ENCODE data around the gene WASF3. TPM values are rescaled to one million over a fixed set of nuclear protein-coding genes. Genes with fewer than 3 reads are reported as not detected.
A peak's percentile ranks its signal among the peaks of the same experiment; 100 is the strongest.

WASF3 gene
- total RNA-seq, 2 experiments from 2014 or later: 0.37 to 0.44 TPM

DNA sequence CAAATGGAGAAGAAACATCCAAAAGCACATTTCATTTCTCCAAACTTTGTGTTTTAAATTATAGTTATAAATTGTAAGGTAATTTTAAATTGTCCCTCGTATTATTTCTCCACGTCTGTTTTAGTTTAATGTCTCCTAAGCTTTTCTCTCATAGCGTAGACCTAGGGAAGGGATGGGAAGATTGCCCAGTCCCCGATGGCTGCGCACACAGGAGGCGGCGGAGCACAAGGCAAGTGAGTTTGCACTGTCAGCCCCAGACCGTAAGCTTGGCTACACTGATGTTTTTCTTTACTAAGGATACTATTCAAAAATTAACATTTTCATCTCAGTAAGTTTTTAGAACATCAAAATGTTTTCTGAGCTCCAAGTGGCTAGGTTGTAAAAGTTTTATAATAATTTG lies 130.8 kb downstream of the WASF3 start:
- ChIA-PET POLR2A (no interaction called here), CTCF (interaction anchor here (1.2 to 2.6 kb wide), 2 partner anchors 10 to 30 kb away, joined by 3 to 10 read pairs; no protein-coding TSS in a partner anchor)
- Mint-ChIP-seq H3K9me3 (ENCODE audit: low read depth) (peaks cover 18% of the 10 kb centered on the region), H3K4me3 (no peak overlapping the region), H3K27me3 (peaks cover 5% of the 10 kb centered on the region), H3K27ac (no peak overlapping the region), H3K4me1 (no peaks in the 10 kb centered on the region), H3K36me3 (ENCODE audit: low read depth) (no peaks in the 10 kb centered on the region)
- ATAC-seq: no peak
- no peak for DNase-seq
- intact Hi-C loops (cut with DNase I, micrococcal nuclease): no loop called here

- CTCF ChIA-PET: interaction anchor here (1.2 to 2.6 kb wide), 2 partner anchors 9 to 31 kb away, joined by 3 to 10 read pairs; no protein-coding TSS in a partner anchor
These were observed 131.5 kb downstream of the WASF3 start for GRCh38 chr13:26688980-26689379.

GRCh38 chr13:26693749-26694463 lies 136.4 kb downstream of the WASF3 start:
- CTCF ChIA-PET: interaction anchor here (1.2 to 3.8 kb wide), 2 partner anchors 509 kb away, joined by 5 to 18 read pairs; no protein-coding TSS in a partner anchor
- H3K27me3 Mint-ChIP-seq: peaks cover 2% of the 10 kb centered on the region
- no peak overlapping the region for H3K27ac Mint-ChIP-seq
- H3K9me3 Mint-ChIP-seq (ENCODE audit: low read depth): peaks cover 18% of the 10 kb centered on the region
- intact Hi-C loops (cut with DNase I, micrococcal nuclease): no loop called here
- POLR2A ChIA-PET: no interaction called here
- H3K36me3 Mint-ChIP-seq (ENCODE audit: low read depth): no peaks in the 10 kb centered on the region
- H3K4me3 Mint-ChIP-seq: no peak overlapping the region
- ATAC-seq (no peak), DNase-seq (no peak)
- no peaks in the 10 kb centered on the region for H3K4me1 Mint-ChIP-seq

More at GRCh38 chr13:26688980-26689379, 131.5 kb downstream of the WASF3 start:
- DNase-seq (no peak), ATAC-seq (no peak)
- no peak overlapping the region for H3K27ac Mint-ChIP-seq
- H3K4me1 Mint-ChIP-seq: no peaks in the 10 kb centered on the region
- POLR2A ChIA-PET: no interaction called here
- peaks cover 18% of the 10 kb centered on the region for H3K9me3 Mint-ChIP-seq (ENCODE audit: low read depth)
- H3K36me3 Mint-ChIP-seq (ENCODE audit: low read depth): no peaks in the 10 kb centered on the region
- peaks cover 5% of the 10 kb centered on the region for H3K27me3 Mint-ChIP-seq
- intact Hi-C loops (cut with DNase I, micrococcal nuclease): no loop called here
- no peak overlapping the region for H3K4me3 Mint-ChIP-seq

- no peak overlapping the region for H3K4me3 Mint-ChIP-seq
- H3K27me3 Mint-ChIP-seq: peaks cover 2% of the 10 kb centered on the region
- no peaks in the 10 kb centered on the region for H3K4me1 Mint-ChIP-seq
- H3K9me3 Mint-ChIP-seq (ENCODE audit: low read depth): peaks cover 16% of the 10 kb centered on the region
- intact Hi-C loops (cut with DNase I, micrococcal nuclease): loop anchor here (5.0 kb wide), 1 partner anchor 197 kb away; no protein-coding TSS in a partner anchor
- ChIA-PET CTCF (interaction anchor here (0.9 to 3.8 kb wide), 2 partner anchors 212 to 510 kb away, joined by 3 to 18 read pairs; no protein-coding TSS in a partner anchor), POLR2A (no interaction called here)
- no peak overlapping the region for H3K27ac Mint-ChIP-seq
- no peak for ATAC-seq
- H3K36me3 Mint-ChIP-seq (ENCODE audit: low read depth): no peaks in the 10 kb centered on the region
- no peak for DNase-seq
These were observed 137.3 kb downstream of the WASF3 start for GRCh38 chr13:26694609-26695359.

- ChIA-PET POLR2A (no interaction called here), CTCF (interaction anchor here (0.7 to 3.8 kb wide), 3 partner anchors 164 to 510 kb away, joined by 3 to 18 read pairs (median 3); no protein-coding TSS in a partner anchor)
- DNase-seq (no peak), ATAC-seq (no peak)
- Mint-ChIP-seq H3K27ac (no peak overlapping the region), H3K36me3 (ENCODE audit: low read depth) (no peaks in the 10 kb centered on the region), H3K9me3 (ENCODE audit: low read depth) (peaks cover 12% of the 10 kb centered on the region), H3K4me1 (no peaks in the 10 kb centered on the region), H3K4me3 (no peak overlapping the region), H3K27me3 (no peaks in the 10 kb centered on the region)
- intact Hi-C loops (cut with DNase I, micrococcal nuclease): loop anchor here (5.0 kb wide), 1 partner anchor 198 kb away; no protein-coding TSS in a partner anchor
These were observed 137.8 kb downstream of the WASF3 start for GRCh38 chr13:26695360-26695705.

DNA sequence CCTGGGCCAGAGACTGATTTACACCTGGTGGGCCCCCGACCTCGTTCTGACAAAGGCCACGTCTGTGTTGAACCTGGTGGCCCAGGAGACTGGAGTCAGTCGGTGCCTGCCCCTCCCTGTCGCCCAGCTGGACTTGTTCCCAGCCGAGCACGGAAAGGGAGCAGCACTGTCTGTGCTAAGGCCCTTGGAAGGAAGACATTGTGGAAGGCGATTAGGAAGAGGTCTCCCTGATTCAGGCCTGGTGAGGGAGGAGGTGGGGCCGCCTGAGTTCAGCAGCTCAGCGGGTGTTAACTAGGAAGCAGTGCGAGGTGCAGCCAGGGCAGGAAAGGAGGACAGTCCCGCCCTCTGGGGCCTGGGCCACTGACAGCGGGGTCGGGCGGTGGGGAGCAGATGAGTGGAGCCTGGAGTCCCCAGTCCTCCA lies 138.4 kb downstream of the WASF3 start:
- Mint-ChIP-seq H3K4me3 (no peak overlapping the region), H3K27ac (no peak overlapping the region), H3K9me3 (ENCODE audit: low read depth) (peaks cover 8% of the 10 kb centered on the region), H3K36me3 (ENCODE audit: low read depth) (no peaks in the 10 kb centered on the region), H3K27me3 (no peaks in the 10 kb centered on the region), H3K4me1 (no peaks in the 10 kb centered on the region)
- ATAC-seq (no peak), DNase-seq (no peak)
- intact Hi-C loops (cut with DNase I, micrococcal nuclease): loop anchor here (5.0 kb wide), 1 partner anchor 199 kb away; no protein-coding TSS in a partner anchor
- POLR2A ChIA-PET: no interaction called here
- CTCF ChIA-PET: interaction anchor here (0.7 to 3.8 kb wide), 3 partner anchors 164 to 511 kb away, joined by 3 to 18 read pairs (median 3); no protein-coding TSS in a partner anchor

GRCh38 chr13:26697069-26697955 lies 139.8 kb downstream of the WASF3 start:
- DNase-seq: no peak
- no peaks in the 10 kb centered on the region for H3K9me3 Mint-ChIP-seq (ENCODE audit: low read depth)
- intact Hi-C loops (cut with DNase I, micrococcal nuclease): loop anchor here (5.0 kb wide), 1 partner anchor 200 kb away; no protein-coding TSS in a partner anchor

GRCh38 chr13:26698392-26699196 lies 141.1 kb downstream of the WASF3 start:
- no peak overlapping the region for H3K27ac Mint-ChIP-seq
- CTCF ChIA-PET: interaction anchor here (0.6 to 2.5 kb wide), 62 partner anchors 8 to 1124 kb away, joined by 3 to 58 read pairs (median 3); no protein-coding TSS in a partner anchor

More at GRCh38 chr13:26697069-26697955, 139.8 kb downstream of the WASF3 start:
- no peaks in the 10 kb centered on the region for H3K4me1 Mint-ChIP-seq
- H3K36me3 Mint-ChIP-seq (ENCODE audit: low read depth): no peaks in the 10 kb centered on the region
- ChIA-PET CTCF (interaction anchor here (0.6 to 3.8 kb wide), 8 partner anchors 23 to 670 kb away, joined by 3 to 18 read pairs (median 3); no protein-coding TSS in a partner anchor), POLR2A (no interaction called here)
- H3K27ac Mint-ChIP-seq: no peak overlapping the region
- H3K27me3 Mint-ChIP-seq: no peaks in the 10 kb centered on the region
- no peak for ATAC-seq
- H3K4me3 Mint-ChIP-seq: no peak overlapping the region

GRCh38 chr13:26699197-26699490 lies 141.7 kb downstream of the WASF3 start:
- Mint-ChIP-seq H3K27me3 (no peaks in the 10 kb centered on the region), H3K36me3 (ENCODE audit: low read depth) (no peaks in the 10 kb centered on the region), H3K9me3 (ENCODE audit: low read depth) (no peaks in the 10 kb centered on the region), H3K4me3 (no peak overlapping the region), H3K4me1 (no peaks in the 10 kb centered on the region), H3K27ac (no peak overlapping the region)
- intact Hi-C loops (cut with DNase I, micrococcal nuclease): loop anchor here (2.0 to 5.0 kb wide), 2 partner anchors 202 to 566 kb away; no protein-coding TSS in a partner anchor
- ChIA-PET POLR2A (interaction anchor here (0.6 to 1.0 kb wide), 2 partner anchors 94 to 514 kb away, joined by 3 to 7 read pairs; no protein-coding TSS in a partner anchor), CTCF (interaction anchor here (0.6 to 2.5 kb wide), 19 partner anchors 14 to 1125 kb away, joined by 3 to 58 read pairs (median 4); no protein-coding TSS in a partner anchor)
- DNase-seq (no peak), ATAC-seq (no peak)

More at GRCh38 chr13:26698392-26699196, 141.1 kb downstream of the WASF3 start:
- intact Hi-C loops (cut with DNase I, micrococcal nuclease): loop anchor here (1.0 to 5.0 kb wide), 5 partner anchors 201 to 1124 kb away; no protein-coding TSS in a partner anchor
- Mint-ChIP-seq H3K9me3 (ENCODE audit: low read depth) (no peaks in the 10 kb centered on the region), H3K4me3 (no peak overlapping the region), H3K36me3 (ENCODE audit: low read depth) (no peaks in the 10 kb centered on the region), H3K27me3 (no peaks in the 10 kb centered on the region), H3K4me1 (no peaks in the 10 kb centered on the region)
- ATAC-seq (peak; percentile 78), DNase-seq (peak; percentile 88)
- POLR2A ChIA-PET: interaction anchor here (0.6 to 1.0 kb wide), 2 partner anchors 94 to 514 kb away, joined by 3 to 7 read pairs; no protein-coding TSS in a partner anchor

DNA sequence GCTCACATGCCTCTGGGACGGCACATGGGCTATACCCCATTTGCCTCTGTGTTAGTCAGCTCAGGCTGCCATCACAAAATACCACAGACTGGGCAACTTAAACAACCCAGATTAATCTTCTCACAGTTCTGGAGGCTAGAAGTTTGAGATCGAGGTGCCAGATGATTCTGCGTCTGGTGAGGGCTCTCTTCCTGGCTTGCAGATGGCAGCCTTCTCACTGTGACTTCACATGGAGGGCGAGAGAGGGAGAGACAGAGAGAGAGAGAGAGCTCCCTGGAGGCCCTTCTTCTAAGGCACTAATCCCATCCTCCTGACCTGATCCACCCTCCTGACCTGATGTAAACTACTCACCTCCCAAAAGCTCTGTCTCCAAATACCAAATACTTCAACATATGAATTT lies 148.1 kb downstream of the WASF3 start:
- POLR2A ChIA-PET: no interaction called here

More for the DNA sequence above, 148.1 kb downstream of the WASF3 start:
- Mint-ChIP-seq H3K4me1 (no peaks in the 10 kb centered on the region), H3K4me3 (no peak overlapping the region), H3K27ac (no peak overlapping the region), H3K9me3 (ENCODE audit: low read depth) (no peaks in the 10 kb centered on the region), H3K36me3 (ENCODE audit: low read depth) (no peaks in the 10 kb centered on the region), H3K27me3 (no peaks in the 10 kb centered on the region)
- no peak for ATAC-seq
- intact Hi-C loops (cut with DNase I, micrococcal nuclease): loop anchor here (5.0 kb wide), 2 partner anchors 82 to 227 kb away; no protein-coding TSS in a partner anchor
- DNase-seq: no peak
- CTCF ChIA-PET: interaction anchor here (0.6 to 3.4 kb wide), 4 partner anchors 161 to 210 kb away, joined by 3 to 15 read pairs (median 3); no protein-coding TSS in a partner anchor
